ENCODE results near the gene ZNF302.
"Not testable (repeated sequence)": the region's sequence is repeated elsewhere in the genome, so short reads cannot be mapped to it uniquely, and the experiment has no call there.

Gene ZNF302

GRCh38 chr19:34675250-34675649 lies 2.2 kb upstream of the ZNF302 start:
- Histone ChIP-seq H3K4me3 (ENCODE audit: low read length) (no peak overlapping the region), H3K4me1 (ENCODE audit: control insufficient read depth, low read depth, low read length) (peaks cover 4% of the 10 kb centered on the region), H3K9me3 (ENCODE audit: control insufficient read depth, low read depth, low read length) (no peaks in the 10 kb centered on the region), H3K27ac (ENCODE audit: low read length) (no peak overlapping the region), H3K9ac (ENCODE audit: low read length) (no peak overlapping the region), H3K27me3 (ENCODE audit: control insufficient read depth, insufficient read depth, low read length) (peaks cover 17% of the 10 kb centered on the region), H3K36me3 (ENCODE audit: control insufficient read depth, low read depth, low read length) (peaks cover 9% of the 10 kb centered on the region)

- Histone ChIP-seq H3K9me3 (ENCODE audit: control insufficient read depth, low read depth, low read length) (no peaks in the 10 kb centered on the region), H3K27me3 (ENCODE audit: control insufficient read depth, insufficient read depth, low read length) (peaks cover 17% of the 10 kb centered on the region), H3K4me1 (ENCODE audit: control insufficient read depth, low read depth, low read length) (peaks cover 4% of the 10 kb centered on the region), H3K9ac (ENCODE audit: low read length) (no peak overlapping the region), H3K27ac (ENCODE audit: low read length) (no peak overlapping the region), H3K4me3 (ENCODE audit: low read length) (no peak overlapping the region), H3K36me3 (ENCODE audit: control insufficient read depth, low read depth, low read length) (peaks cover 9% of the 10 kb centered on the region)
These were observed 1.6 kb upstream of the ZNF302 start for GRCh38 chr19:34675919-34676318.

- peak within 1 kb of the TSS; percentile 94 for H3K27ac ChIP-seq (ENCODE audit: low read length)
- peaks cover 4% of the 10 kb centered on the region for H3K4me1 ChIP-seq (ENCODE audit: control insufficient read depth, low read depth, low read length)
- no peaks in the 10 kb centered on the region for H3K9me3 ChIP-seq (ENCODE audit: control insufficient read depth, low read depth, low read length)
- peak within 1 kb of the TSS; percentile 91 for H3K9ac ChIP-seq (ENCODE audit: low read length)
- H3K27me3 ChIP-seq (ENCODE audit: control insufficient read depth, insufficient read depth, low read length), result peaks cover 17% of the 10 kb centered on the region
- H3K36me3 ChIP-seq (ENCODE audit: control insufficient read depth, low read depth, low read length), result peaks cover 13% of the 10 kb centered on the region
- peak within 1 kb of the TSS; percentile 88 for H3K4me3 ChIP-seq (ENCODE audit: low read length)
These were observed 637 bp upstream of the ZNF302 start, which contains the start of gene SCGB2B2 for GRCh38 chr19:34676697-34677385. Gene SCGB2B2 (minus strand): TSS chr19:34677159. CDS start chr19:34594563, 82,596 bp downstream.

- H3K4me1 ChIP-seq (ENCODE audit: control insufficient read depth, low read depth, low read length), result peaks cover 4% of the 10 kb centered on the region
- H3K27me3 ChIP-seq (ENCODE audit: control insufficient read depth, insufficient read depth, low read length), result peaks cover 17% of the 10 kb centered on the region
- peak overlapping the region; percentile 62 for H3K27ac ChIP-seq (ENCODE audit: low read length)
- H3K4me3 ChIP-seq (ENCODE audit: low read length), result peak overlapping the region; percentile 88
- peaks cover 21% of the 10 kb centered on the region for H3K36me3 ChIP-seq (ENCODE audit: control insufficient read depth, low read depth, low read length)
- H3K9ac ChIP-seq (ENCODE audit: low read length), result peak overlapping the region; percentile 91
- H3K9me3 ChIP-seq (ENCODE audit: control insufficient read depth, low read depth, low read length), result peaks cover 2% of the 10 kb centered on the region
These were observed 571 bp downstream of the ZNF302 start for GRCh38 chr19:34678085-34678412.

GRCh38 chr19:34678421-34678820 lies 943 bp downstream of the ZNF302 start:
- H3K9ac ChIP-seq (ENCODE audit: low read length), result peak overlapping the region; percentile 91
- peaks cover 5% of the 10 kb centered on the region for H3K9me3 ChIP-seq (ENCODE audit: control insufficient read depth, low read depth, low read length)
- no peak overlapping the region for H3K27ac ChIP-seq (ENCODE audit: low read length)
- peaks cover 15% of the 10 kb centered on the region for H3K27me3 ChIP-seq (ENCODE audit: control insufficient read depth, insufficient read depth, low read length)
- H3K36me3 ChIP-seq (ENCODE audit: control insufficient read depth, low read depth, low read length), result peaks cover 25% of the 10 kb centered on the region
- H3K4me1 ChIP-seq (ENCODE audit: control insufficient read depth, low read depth, low read length), result peaks cover 4% of the 10 kb centered on the region
- peak overlapping the region; percentile 88 for H3K4me3 ChIP-seq (ENCODE audit: low read length)

GRCh38 chr19:34681478-34681877 lies 4.0 kb downstream of the ZNF302 start:
- peaks cover 8% of the 10 kb centered on the region for H3K9me3 ChIP-seq (ENCODE audit: control insufficient read depth, low read depth, low read length)
- H3K4me3 ChIP-seq (ENCODE audit: low read length), result no peak overlapping the region
- H3K36me3 ChIP-seq (ENCODE audit: control insufficient read depth, low read depth, low read length), result peaks cover 37% of the 10 kb centered on the region
- H3K27me3 ChIP-seq (ENCODE audit: control insufficient read depth, insufficient read depth, low read length), result no peaks in the 10 kb centered on the region
- H3K27ac ChIP-seq (ENCODE audit: low read length), result no peak overlapping the region
- no peak overlapping the region for H3K9ac ChIP-seq (ENCODE audit: low read length)
- no peaks in the 10 kb centered on the region for H3K4me1 ChIP-seq (ENCODE audit: control insufficient read depth, low read depth, low read length)

- H3K9ac ChIP-seq (ENCODE audit: low read length); H3K27ac ChIP-seq (ENCODE audit: low read length); H3K4me3 ChIP-seq (ENCODE audit: low read length); H3K9me3 ChIP-seq (ENCODE audit: control insufficient read depth, low read depth, low read length); H3K27me3 ChIP-seq (ENCODE audit: control insufficient read depth, insufficient read depth, low read length); H3K4me1 ChIP-seq (ENCODE audit: control insufficient read depth, low read depth, low read length): not testable (repeated sequence)
- peaks cover 28% of the 10 kb centered on the region for H3K36me3 ChIP-seq (ENCODE audit: control insufficient read depth, low read depth, low read length)
These were observed 7.8 kb downstream of the ZNF302 start for GRCh38 chr19:34685266-34685665.

- peaks cover 9% of the 10 kb centered on the region for H3K9me3 ChIP-seq (ENCODE audit: control insufficient read depth, low read depth, low read length)
- no peaks in the 10 kb centered on the region for H3K27me3 ChIP-seq (ENCODE audit: control insufficient read depth, insufficient read depth, low read length)
These were observed 9.0 kb downstream of the ZNF302 start for GRCh38 chr19:34686455-34686854.

GRCh38 chr19:34687348-34687747 lies 9.9 kb downstream of the ZNF302 start:
- Histone ChIP-seq H3K9me3 (ENCODE audit: control insufficient read depth, low read depth, low read length) (peaks cover 9% of the 10 kb centered on the region), H3K9ac (ENCODE audit: low read length) (no peak overlapping the region), H3K27me3 (ENCODE audit: control insufficient read depth, insufficient read depth, low read length) (no peaks in the 10 kb centered on the region), H3K4me1 (ENCODE audit: control insufficient read depth, low read depth, low read length) (no peaks in the 10 kb centered on the region), H3K27ac (ENCODE audit: low read length) (no peak overlapping the region), H3K36me3 (ENCODE audit: control insufficient read depth, low read depth, low read length) (peaks cover 19% of the 10 kb centered on the region), H3K4me3 (ENCODE audit: low read length) (no peak overlapping the region)

More at GRCh38 chr19:34686455-34686854, 9.0 kb downstream of the ZNF302 start:
- H3K4me1 ChIP-seq (ENCODE audit: control insufficient read depth, low read depth, low read length), result no peaks in the 10 kb centered on the region
- no peak overlapping the region for H3K4me3 ChIP-seq (ENCODE audit: low read length)
- H3K9ac ChIP-seq (ENCODE audit: low read length), result no peak overlapping the region
- H3K27ac ChIP-seq (ENCODE audit: low read length), result no peak overlapping the region
- peaks cover 26% of the 10 kb centered on the region for H3K36me3 ChIP-seq (ENCODE audit: control insufficient read depth, low read depth, low read length)

GRCh38 chr19:34688592-34688991 lies 11.1 kb downstream of the ZNF302 start:
- peaks cover 10% of the 10 kb centered on the region for H3K36me3 ChIP-seq (ENCODE audit: control insufficient read depth, low read depth, low read length)
- peaks cover 3% of the 10 kb centered on the region for H3K9me3 ChIP-seq (ENCODE audit: control insufficient read depth, low read depth, low read length)
- no peak overlapping the region for H3K4me3 ChIP-seq (ENCODE audit: low read length)
- no peaks in the 10 kb centered on the region for H3K27me3 ChIP-seq (ENCODE audit: control insufficient read depth, insufficient read depth, low read length)
- no peak overlapping the region for H3K9ac ChIP-seq (ENCODE audit: low read length)
- no peaks in the 10 kb centered on the region for H3K4me1 ChIP-seq (ENCODE audit: control insufficient read depth, low read depth, low read length)
- no peak overlapping the region for H3K27ac ChIP-seq (ENCODE audit: low read length)

GRCh38 chr19:34690372-34690771 lies 12.9 kb downstream of the ZNF302 start:
- no peaks in the 10 kb centered on the region for H3K4me1 ChIP-seq (ENCODE audit: control insufficient read depth, low read depth, low read length)
- H3K36me3 ChIP-seq (ENCODE audit: control insufficient read depth, low read depth, low read length), result no peaks in the 10 kb centered on the region
- H3K9me3 ChIP-seq (ENCODE audit: control insufficient read depth, low read depth, low read length), result peaks cover 3% of the 10 kb centered on the region
- H3K27ac ChIP-seq (ENCODE audit: low read length), result no peak overlapping the region
- no peaks in the 10 kb centered on the region for H3K27me3 ChIP-seq (ENCODE audit: control insufficient read depth, insufficient read depth, low read length)
- no peak overlapping the region for H3K4me3 ChIP-seq (ENCODE audit: low read length)
- no peak overlapping the region for H3K9ac ChIP-seq (ENCODE audit: low read length)

- Histone ChIP-seq H3K4me3 (ENCODE audit: low read length) (no peak overlapping the region), H3K27ac (ENCODE audit: low read length) (no peak overlapping the region), H3K4me1 (ENCODE audit: control insufficient read depth, low read depth, low read length) (no peaks in the 10 kb centered on the region), H3K9me3 (ENCODE audit: control insufficient read depth, low read depth, low read length) (no peaks in the 10 kb centered on the region), H3K9ac (ENCODE audit: low read length) (no peak overlapping the region), H3K36me3 (ENCODE audit: control insufficient read depth, low read depth, low read length) (no peaks in the 10 kb centered on the region), H3K27me3 (ENCODE audit: control insufficient read depth, insufficient read depth, low read length) (no peaks in the 10 kb centered on the region)
These were observed 15.1 kb downstream of the ZNF302 start for GRCh38 chr19:34692549-34692948.
